GM19372 (cell line): ENCODE results near the gene RNASE11.
"Not testable (repeated sequence)": the region's sequence is repeated elsewhere in the genome, so short reads cannot be mapped to it uniquely, and the experiment has no call there.

Experiments used
- ATAC-seq: cut with Tn5 transposase; IDR thresholded peaks from one replicate; pipeline ENCODE4 v1.9.1; 2021; ENCODE audit warnings: mild to moderate bottlenecking, low read depth, moderate library complexity; ENCODE audit not compliant: unreplicated experiment

Gene RNASE11

GRCh38 chr14:20587489-20588154, at the start of gene RNASE11:
Gene RNASE11, minus strand, starts transcription at chr14:20588001.
- no peak for ATAC-seq

- no peak for ATAC-seq
Observed at GRCh38 chr14:20632831-20633691, 45.3 kb upstream of the RNASE11 start.

GRCh38 chr14:20632448-20632830, 44.6 kb upstream of the RNASE11 start:
- ATAC-seq: no peak

- ATAC-seq: no peak
Observed at GRCh38 chr14:20631880-20632389, 44.1 kb upstream of the RNASE11 start.

- no peak for ATAC-seq
Observed at GRCh38 chr14:20631023-20631879, 43.5 kb upstream of the RNASE11 start.

GRCh38 chr14:20630340-20631022, 42.7 kb upstream of the RNASE11 start:
- ATAC-seq: no peak

- ATAC-seq: no peak
Observed at GRCh38 chr14:20628063-20628854, 40.5 kb upstream of the RNASE11 start.

- no peak for ATAC-seq
Observed at GRCh38 chr14:20627346-20628027, 39.7 kb upstream of the RNASE11 start.

GRCh38 chr14:20626274-20626673, 38.5 kb upstream of the RNASE11 start:
- ATAC-seq: no peak

GRCh38 chr14:20624495-20625070, 36.8 kb upstream of the RNASE11 start:
- ATAC-seq: peak; percentile 58

GRCh38 chr14:20623798-20624197, 36.0 kb upstream of the RNASE11 start:
- ATAC-seq: no peak

DNA sequence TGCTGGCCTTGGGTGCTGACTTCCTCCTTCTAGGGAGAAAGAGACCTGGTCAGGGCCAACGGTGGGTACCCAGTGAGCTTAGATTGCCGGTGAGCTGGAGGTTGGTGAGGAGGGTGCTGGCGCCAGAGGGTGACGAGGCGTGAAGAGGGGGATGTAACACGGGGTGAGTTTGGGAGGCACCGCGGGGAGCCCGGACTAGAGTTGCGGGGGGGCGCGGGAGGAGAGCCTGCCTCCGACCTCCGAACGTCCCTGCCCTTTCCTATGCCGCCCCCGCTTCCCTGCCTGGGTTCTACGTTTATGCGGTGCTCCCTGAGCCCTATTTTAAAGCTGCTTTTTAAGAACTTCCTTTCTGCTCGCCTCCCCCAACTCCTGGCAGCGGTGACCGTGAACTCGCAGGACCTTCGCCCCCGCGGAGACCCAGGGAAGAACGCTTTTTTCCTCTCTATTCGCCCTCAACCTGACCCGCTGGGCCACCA, 35.1 kb upstream of the RNASE11 start:
- ATAC-seq: no peak

GRCh38 chr14:20620798-20621478, 33.1 kb upstream of the RNASE11 start:
- ATAC-seq: no peak

GRCh38 chr14:20619688-20620087, 31.9 kb upstream of the RNASE11 start:
- not testable (repeated sequence) for ATAC-seq

GRCh38 chr14:20618271-20618749, 30.5 kb upstream of the RNASE11 start:
- no peak for ATAC-seq

- no peak for ATAC-seq
Observed at GRCh38 chr14:20617138-20618003, 29.6 kb upstream of the RNASE11 start.

DNA sequence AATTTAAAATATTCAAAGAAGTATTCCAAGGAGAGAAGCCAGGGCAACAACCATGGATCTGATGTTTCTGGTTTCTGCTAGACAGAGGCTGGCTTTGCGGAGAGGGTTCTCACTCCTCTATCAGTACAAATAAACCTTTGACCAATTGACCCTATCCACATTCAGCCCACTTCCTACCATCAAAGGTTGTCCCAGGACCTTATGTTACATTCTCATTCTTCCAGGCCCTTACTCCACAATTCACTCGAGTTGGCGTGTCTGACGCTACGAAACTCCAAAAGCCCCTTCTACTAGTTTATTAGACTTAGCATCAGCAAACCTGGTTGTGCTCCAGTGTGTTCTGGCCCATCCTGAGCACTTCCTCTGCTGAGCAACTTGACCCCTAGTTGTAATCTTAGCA, 28.2 kb upstream of the RNASE11 start:
- ATAC-seq: no peak
